Stimulated activated naive CD4-positive, alpha-beta T cell (primary cell): ENCODE measurements around the gene LMAN1.
A peak's percentile ranks its signal among the peaks of the same experiment; 100 is the strongest.

Experiments
- DNase-seq, 6 experiments: peaks; one replicate each; lab custom pipeline; 2025; lab: John Stamatoyannopoulos, UW

The LMAN1 gene, protein sequence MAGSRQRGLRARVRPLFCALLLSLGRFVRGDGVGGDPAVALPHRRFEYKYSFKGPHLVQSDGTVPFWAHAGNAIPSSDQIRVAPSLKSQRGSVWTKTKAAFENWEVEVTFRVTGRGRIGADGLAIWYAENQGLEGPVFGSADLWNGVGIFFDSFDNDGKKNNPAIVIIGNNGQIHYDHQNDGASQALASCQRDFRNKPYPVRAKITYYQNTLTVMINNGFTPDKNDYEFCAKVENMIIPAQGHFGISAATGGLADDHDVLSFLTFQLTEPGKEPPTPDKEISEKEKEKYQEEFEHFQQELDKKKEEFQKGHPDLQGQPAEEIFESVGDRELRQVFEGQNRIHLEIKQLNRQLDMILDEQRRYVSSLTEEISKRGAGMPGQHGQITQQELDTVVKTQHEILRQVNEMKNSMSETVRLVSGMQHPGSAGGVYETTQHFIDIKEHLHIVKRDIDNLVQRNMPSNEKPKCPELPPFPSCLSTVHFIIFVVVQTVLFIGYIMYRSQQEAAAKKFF

DNA sequence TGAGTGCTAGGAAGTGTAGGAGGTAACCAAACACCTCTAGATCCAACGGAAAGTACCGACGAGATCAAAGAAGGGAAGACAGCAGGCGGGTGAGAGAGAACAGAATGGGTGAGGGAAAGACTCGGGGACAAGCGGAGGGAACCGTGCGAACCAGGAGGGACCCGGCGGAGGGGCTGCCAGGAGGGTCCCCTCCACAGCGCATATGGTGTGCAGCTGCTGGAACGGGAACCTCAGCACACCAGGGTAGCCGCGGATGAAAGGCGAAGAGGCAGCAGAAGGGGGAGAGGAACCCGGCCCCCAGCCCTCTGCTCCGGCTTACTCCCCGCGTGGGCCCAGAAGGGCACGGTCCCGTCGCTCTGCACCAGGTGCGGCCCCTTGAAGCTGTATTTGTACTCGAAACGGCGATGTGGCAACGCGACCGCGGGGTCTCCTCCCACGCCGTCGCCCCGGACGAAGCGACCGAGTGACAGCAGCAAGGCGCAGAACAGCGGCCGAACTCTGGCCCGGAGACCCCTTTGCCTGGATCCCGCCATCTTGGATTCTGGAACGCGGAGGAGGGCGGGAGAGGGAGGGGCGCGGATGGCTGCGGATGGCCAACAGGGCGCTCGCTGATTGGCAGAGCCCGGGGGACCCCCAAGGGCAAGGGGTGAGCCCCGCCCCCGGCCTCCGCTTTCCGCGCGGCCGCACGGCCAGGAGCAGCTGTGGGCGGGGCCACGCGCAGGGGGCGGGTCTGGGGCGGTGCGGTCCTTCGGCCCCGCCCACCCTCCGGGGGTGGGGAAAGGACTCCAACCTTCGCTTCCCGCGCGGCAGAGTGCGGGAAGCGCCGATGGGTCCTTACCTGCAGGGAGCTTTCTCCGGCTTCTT, at the start of gene LMAN1:
LMAN1 (minus strand) TSS at position 554 of the 864 bp plus-strand sequence; CDS start at position 533, 21 bp downstream.
- DNase-seq: peak; percentile 66 to 89 (median 83)

DNA sequence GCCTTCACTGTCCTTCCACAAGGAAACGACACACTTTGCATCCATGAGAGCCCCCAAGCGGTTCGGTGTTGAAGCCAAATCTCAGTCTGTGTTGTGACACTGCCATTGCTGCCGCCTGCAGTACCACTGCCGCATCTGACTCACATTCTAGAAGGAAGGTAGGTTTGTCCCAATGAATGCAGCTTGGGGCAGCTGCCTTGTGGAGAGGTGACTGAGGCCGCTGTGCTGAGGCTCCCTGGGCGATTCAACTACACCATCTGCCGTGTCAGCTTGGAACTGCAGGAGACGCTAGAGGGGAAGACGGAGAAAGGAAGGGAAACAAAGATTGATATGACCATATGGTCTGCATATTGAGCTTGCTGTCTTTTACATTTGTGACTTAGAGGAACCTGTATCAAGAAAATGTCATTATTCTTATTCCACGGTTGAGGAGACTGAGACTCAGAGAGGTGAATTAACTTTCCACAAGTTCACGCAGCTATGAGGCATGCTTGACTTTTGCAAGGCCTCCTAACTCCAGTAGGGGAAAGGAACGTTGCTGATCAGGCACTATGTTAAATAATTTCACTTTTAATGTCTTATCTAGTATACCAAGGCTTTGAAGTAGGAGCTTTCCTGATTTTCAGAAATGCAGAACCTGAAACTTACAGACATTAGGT, 43.5 kb upstream of the LMAN1 start:
- DNase-seq: peak; percentile 30 to 68 (median 50)

DNA sequence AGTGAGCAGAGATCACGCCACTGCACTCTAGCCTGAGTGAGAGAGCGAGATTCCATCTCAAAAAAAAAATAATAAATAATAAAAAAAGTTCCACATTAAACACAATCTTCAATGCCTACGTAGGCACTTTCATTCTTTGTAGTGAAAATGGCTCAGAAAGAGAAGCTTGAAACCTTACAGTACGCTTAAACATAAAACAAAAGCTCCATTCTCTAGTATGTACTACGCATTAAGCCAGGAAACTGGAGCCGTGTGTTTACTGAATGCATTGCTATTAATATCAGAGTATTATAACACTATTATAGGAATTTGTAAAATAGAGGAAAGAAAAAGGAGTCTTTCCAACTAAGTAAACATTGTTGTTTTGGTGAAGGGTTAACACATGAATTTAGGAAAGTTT, 41.3 kb upstream of the LMAN1 start:
- DNase-seq: no peak

DNA sequence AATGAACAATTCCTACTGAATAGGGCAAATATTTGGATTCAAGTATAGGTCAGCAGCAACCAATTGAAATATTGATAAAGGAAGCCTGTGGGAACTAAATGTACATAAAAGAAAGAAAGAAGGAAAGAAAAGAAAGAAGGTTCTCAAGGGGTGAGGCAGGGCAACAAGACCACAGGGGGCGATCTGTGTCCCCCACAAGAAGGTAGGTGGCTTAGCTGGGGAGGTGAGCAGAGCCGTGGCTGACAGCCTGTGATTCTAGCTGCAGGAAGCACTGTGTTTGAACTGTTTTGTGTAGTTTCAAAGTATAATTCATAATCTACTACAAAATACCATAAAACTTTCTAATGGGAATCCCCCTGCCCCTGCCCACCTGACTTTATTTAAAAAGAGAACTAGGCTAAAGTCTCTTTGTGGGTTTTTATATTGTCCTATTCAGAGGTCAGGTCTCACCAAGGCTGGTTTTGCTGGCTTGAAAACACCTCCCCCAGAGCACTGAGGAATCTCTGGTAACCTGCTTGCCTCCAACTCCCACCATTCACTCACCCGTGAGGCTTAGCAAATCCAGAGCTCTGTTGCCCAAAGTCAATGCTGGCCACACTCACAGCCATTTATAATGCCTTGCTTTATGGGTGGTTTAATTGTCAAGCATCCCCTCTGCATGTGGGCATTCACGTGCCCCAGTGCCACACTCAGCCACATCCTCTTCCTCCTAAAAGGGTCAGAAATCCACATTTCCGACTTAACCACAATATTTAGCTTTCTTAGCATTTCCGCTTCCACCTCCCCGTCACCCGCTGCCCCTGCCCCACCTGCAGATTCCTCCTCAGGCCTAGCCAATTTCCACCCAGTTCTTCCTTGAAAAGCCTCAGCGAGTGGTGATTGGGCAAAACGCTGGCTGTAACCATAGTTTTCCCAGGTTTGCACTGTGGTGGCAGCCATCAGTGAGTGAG, 36.4 kb upstream of the LMAN1 start:
- DNase-seq: no peak

DNA sequence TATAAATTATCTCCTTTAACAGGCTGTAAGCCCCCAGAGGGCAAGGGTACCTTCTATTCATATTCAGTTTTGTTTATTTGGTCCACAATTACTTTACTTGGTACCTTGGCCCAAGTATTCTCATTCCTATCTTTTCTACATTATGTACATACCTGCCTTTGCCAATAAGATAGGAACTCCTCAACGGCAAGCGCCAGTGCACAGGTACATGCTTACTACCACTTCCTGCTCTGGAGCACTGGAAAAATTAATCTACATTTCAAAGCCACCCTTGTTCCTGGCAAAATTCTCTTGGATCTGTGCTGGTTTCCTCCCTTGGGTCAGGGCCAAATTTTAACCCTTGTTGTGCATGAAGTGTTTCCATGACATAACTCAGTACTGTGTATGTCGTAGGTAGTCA, 34.3 kb upstream of the LMAN1 start:
- no peak for DNase-seq

- DNase-seq: no peak
Observed at GRCh38 chr18:59388817-59389216, 29.8 kb upstream of the LMAN1 start.

DNA sequence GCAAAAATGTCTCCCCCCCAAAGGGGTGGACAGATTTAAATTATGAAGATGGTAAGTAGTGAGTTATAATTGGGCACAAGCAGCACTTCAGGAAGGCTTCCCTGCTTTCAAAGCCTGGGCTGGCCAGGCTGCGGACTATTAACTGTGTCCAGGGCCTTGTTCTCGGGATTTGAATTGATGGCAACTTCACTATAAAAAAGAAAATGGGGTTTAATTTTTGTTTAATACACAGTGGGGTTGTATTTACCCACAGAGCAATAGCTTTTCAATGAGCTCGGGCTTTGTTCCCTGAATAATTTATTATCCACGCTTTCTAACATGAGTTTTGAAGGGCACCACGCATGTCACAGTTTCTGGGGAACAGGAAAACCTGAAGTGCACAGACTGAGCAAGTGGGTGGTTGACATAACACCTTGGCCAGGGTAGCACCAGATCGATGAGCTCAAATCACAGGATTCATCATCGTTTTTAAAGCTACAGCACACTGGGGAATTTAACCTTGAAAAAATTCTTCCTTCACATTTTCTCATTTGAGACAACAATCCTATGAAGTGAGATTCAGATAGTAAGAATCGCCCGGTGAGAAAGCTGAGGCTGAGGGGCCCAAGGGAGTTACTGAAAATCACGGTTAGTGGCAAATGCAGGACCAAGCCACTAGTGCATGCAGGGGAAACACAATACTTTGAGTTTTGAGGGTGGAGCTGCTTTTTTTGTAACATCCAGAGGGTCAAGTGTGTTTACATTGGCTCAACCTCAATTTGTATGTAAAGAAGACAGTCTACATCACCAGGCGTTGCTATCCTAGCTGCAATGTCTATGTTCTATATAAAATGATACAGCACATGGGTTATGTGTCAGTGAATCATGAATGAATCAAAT, 28.9 kb upstream of the LMAN1 start:
- no peak for DNase-seq

DNA sequence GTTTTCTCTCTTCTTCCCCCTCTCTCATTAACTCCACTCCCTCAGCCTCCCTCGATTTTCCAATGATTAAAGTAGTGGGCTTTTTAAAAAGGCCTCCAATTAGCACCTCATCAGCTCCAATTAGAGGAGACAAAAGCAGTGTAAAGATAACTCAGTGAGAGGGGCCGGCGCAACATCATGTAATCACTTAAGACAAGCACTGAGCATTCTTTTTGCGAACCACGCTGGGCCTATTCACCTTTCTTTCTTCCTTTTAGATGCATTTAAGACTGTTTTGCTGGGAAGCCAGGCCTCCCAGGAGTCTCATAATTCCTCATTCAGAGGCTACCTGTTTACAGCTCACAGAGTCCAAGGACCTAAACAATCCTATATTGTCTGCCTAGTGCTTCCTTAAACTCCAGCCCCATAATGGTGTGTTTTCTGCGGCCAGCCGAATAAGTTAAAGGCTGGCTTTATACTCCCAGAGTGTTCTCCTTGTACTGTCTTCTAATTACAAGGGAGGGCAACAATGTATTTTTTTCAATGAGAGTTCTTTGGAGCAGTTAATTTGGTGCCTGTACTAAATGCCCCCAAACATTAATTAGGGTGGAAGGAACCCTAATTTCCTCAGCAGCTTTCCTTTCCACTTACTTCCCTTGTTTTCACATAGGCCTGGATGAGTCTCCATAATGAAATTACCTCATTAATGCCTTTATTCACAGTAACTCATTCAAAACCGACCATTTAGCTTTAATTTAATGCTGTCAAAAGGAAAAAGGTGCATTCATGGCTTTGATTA, 28.0 kb upstream of the LMAN1 start:
- DNase-seq: no peak

DNA sequence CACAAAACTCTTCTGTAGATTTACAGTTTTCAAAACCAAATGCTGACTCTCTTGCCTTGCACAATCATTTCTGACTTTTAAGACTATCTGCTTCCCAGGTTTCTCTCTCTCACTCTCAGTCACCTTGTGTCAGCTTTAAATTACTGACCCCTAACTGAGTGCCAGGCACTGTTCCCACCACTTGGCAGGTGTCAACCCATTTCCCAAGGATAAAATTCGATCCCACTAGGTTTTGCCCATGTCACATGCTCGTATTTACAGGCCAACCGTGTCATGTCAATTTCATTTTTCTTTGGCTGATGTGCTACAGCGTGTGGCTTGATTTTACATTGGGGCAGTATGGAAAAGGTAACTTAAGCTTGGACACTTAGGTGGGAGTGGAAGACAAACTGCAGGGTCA, 26.1 kb upstream of the LMAN1 start:
- DNase-seq: no peak

DNA sequence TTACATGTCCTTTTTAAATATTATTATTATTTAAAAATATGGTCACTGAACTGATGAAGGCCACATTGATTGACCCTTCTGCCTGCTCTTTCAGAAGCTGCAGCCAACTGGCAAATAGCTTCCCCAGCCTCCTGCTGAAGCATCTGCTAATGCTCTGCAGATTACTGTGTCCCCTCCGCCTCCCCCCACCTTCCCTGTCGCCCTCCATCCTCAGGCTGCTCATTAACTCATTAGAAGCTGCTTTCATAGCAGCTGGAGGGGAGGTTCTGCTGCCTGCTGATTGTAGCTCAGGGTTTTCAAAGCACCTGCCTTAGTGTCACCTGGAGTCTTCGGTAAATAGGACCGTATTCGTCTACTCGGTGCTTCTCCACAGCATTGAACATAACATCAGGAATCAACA, 24.8 kb upstream of the LMAN1 start:
- no peak for DNase-seq

- no peak for DNase-seq
Observed at GRCh38 chr18:59382383-59382782, 23.3 kb upstream of the LMAN1 start.

GRCh38 chr18:59381949-59382348, 22.9 kb upstream of the LMAN1 start:
- DNase-seq: no peak

- DNase-seq: no peak
Observed at GRCh38 chr18:59380706-59381105, 21.6 kb upstream of the LMAN1 start.

GRCh38 chr18:59379772-59380522, 20.9 kb upstream of the LMAN1 start:
- no peak for DNase-seq

GRCh38 chr18:59377613-59378337, 18.7 kb upstream of the LMAN1 start:
- DNase-seq: no peak

GRCh38 chr18:59376351-59376935, 17.4 kb upstream of the LMAN1 start:
- DNase-seq: no peak

GRCh38 chr18:59374128-59374527, 15.1 kb upstream of the LMAN1 start:
- no peak for DNase-seq

- DNase-seq: no peak
Observed at GRCh38 chr18:59372975-59373374, 13.9 kb upstream of the LMAN1 start.
